Activated CD8-positive, alpha-beta memory T cell treated with anti-CD3 and anti-CD28 coated beads for 36 hours (primary cell): ENCODE results near the gene TSC2. TPM values are rescaled to one million over a fixed set of nuclear protein-coding genes. Genes with fewer than 3 reads are reported as not detected.

Experiments used
- total RNA-seq, 2 experiments: library from RNA; stranded (reverse); gene quantifications; one replicate each; pipeline ENCODE4 v1.2.3, GENCODE V29; 2021

TSC2 gene
- total RNA-seq, 2 experiments from 2014 or later: 80.2 to 84.5 TPM

Other genes starting within 250 kb of the TSC2 start
- gene HAGH, start 221.2 kb upstream of the TSC2 start, total RNA-seq: 10 to 100 TPM; 34.4 to 35.8 TPM
- gene FAHD1, start 220.8 kb upstream of the TSC2 start, total RNA-seq: 10 to 100 TPM; 18.7 to 20.7 TPM
- gene MEIOB, start 175.8 kb upstream of the TSC2 start, total RNA-seq: not detected
- not detected for gene HS3ST6, start 129.6 kb upstream of the TSC2 start, total RNA-seq
- 10 to 100 TPM; 23.5 to 24.7 TPM for gene MSRB1, start 104.8 kb upstream of the TSC2 start, total RNA-seq
- under 1 TPM in 1 of 2 experiments, not detected in 1; 0.36 TPM for gene RPL3L, start 93.3 kb upstream of the TSC2 start, total RNA-seq
- 100 to 1,000 TPM; 153 to 155 TPM for gene NDUFB10, start 88.4 kb upstream of the TSC2 start, total RNA-seq
- gene RPS2, start 83.2 kb upstream of the TSC2 start, total RNA-seq: 1,000 to 10,000 TPM; 4,851 to 4,954 TPM
- gene RNF151, start 81.1 kb upstream of the TSC2 start, total RNA-seq: not detected
- 10 to 100 TPM; 73.5 to 74.8 TPM for gene TBL3, start 75.9 kb upstream of the TSC2 start, total RNA-seq
- gene NOXO1, start 66.5 kb upstream of the TSC2 start, total RNA-seq: under 1 TPM; 0.23 to 0.36 TPM
- gene GFER, start 63.8 kb upstream of the TSC2 start, total RNA-seq: 10 to 100 TPM; 39.1 to 43.3 TPM
- 1 to 10 TPM; 4.6 to 4.7 TPM for gene SYNGR3, start 58.0 kb upstream of the TSC2 start, total RNA-seq
- gene ZNF598, start 38.2 kb upstream of the TSC2 start, total RNA-seq: 10 to 100 TPM; 94.2 to 95.6 TPM
- gene NPW, start 28.2 kb upstream of the TSC2 start, total RNA-seq: 10 to 100 TPM; 15.8 to 18.1 TPM
- gene NHERF2, start 21.1 kb upstream of the TSC2 start, total RNA-seq: 1 to 10 TPM; 4.0 to 5.2 TPM
- gene NTHL1, start 151 bp upstream of the TSC2 start, total RNA-seq: 10 to 100 TPM; 34.5 to 34.8 TPM
- 10 to 100 TPM; 65.3 to 70.7 TPM for gene PKD1, start 87.9 kb downstream of the TSC2 start, total RNA-seq
- gene RAB26, start 100.6 kb downstream of the TSC2 start, total RNA-seq: under 1 TPM in 1 of 2 experiments, not detected in 1; 0.42 TPM
- gene TRAF7, start 107.8 kb downstream of the TSC2 start, total RNA-seq: 100 to 1,000 TPM; 102 to 109 TPM
- under 1 TPM; 0.23 to 0.70 TPM for gene CASKIN1, start 148.6 kb downstream of the TSC2 start, total RNA-seq
- 10 to 100 TPM; 81.8 to 83.2 TPM for gene MLST8, start 157.5 kb downstream of the TSC2 start, total RNA-seq
- 10 to 100 TPM; 12.6 to 13.3 TPM for gene BRICD5, start 162.9 kb downstream of the TSC2 start, total RNA-seq
- gene PGP, start 166.9 kb downstream of the TSC2 start, total RNA-seq: 10 to 100 TPM; 31.6 to 32.6 TPM
- 10 to 100 TPM; 25.6 to 29.4 TPM for gene E4F1, start 175.6 kb downstream of the TSC2 start, total RNA-seq
- 1 to 10 TPM; 1.3 to 1.4 TPM for gene DNASE1L2, start 188.5 kb downstream of the TSC2 start, total RNA-seq
- 10 to 100 TPM; 35.6 to 36.6 TPM for gene ECI1, start 203.6 kb downstream of the TSC2 start, total RNA-seq
- 100 to 1,000 TPM; 370 to 387 TPM for gene RNPS1, start 220.1 kb downstream of the TSC2 start, total RNA-seq